Adrenal gland (tissue), 12 donors: Measurements from ENCODE around the gene PRKCA. TPM values are rescaled to one million over a fixed set of nuclear protein-coding genes. Genes with fewer than 3 reads are reported as not detected.

Source experiments
- DNase-seq, 7 donors: peaks; one replicate each; pipeline ENCODE4 v3.0.0-alpha.2; 2019 to 2020
- H3K27ac ChIP-seq, 5 donors: fragments of 200-600 bp; sonication (generic) in 4 of 5; 1 replicate in 3 of 5; 2 replicates in 2 of 5; pipeline versions ENCODE4 v1.5.1 to v1.8.0; 2016 to 2020; ENCODE audit warnings: mild to moderate bottlenecking in 1 of 5
- H3K27me3 ChIP-seq: fragments of 200-600 bp; 2 replicates; pipeline ENCODE4 v1.8.0; 2021
- H3K36me3 ChIP-seq, 2 donors: fragments of 200-600 bp; replicated peaks in 1 of 2; 1 replicate in 1 of 2; 2 replicates in 1 of 2; pipeline versions ENCODE4 v1.5.1 to v1.8.0; 2018 to 2022
- H3K4me1 ChIP-seq, 2 donors: fragments of 200-600 bp; replicated peaks in 1 of 2; 1 replicate in 1 of 2; 2 replicates in 1 of 2; pipeline versions ENCODE4 v1.5.1 to v1.8.0; 2018 to 2021
- H3K4me3 ChIP-seq, 4 donors: fragments of 200-600 bp; sonication (generic) in 3 of 4; one replicate each; pipeline ENCODE4 v1.5.1; 2016 to 2018
- H3K9me3 ChIP-seq, 3 donors: fragments of 200-600 bp; sonication (generic) in 1 of 3; replicated peaks in 1 of 3; 1 replicate in 2 of 3; 2 replicates in 1 of 3; pipeline versions ENCODE4 v1.5.1 to v1.8.0; 2016 to 2021
- POLR2A ChIP-seq, 2 donors: fragments of 450-650 bp; IDR thresholded peaks; one replicate each; pipeline ENCODE4 v1.6.1; 2017; ENCODE audit warnings: antibody characterized with exemption in 2 of 2, mild to moderate bottlenecking in 2 of 2, moderate library complexity in 1 of 2
- WGBS, 4 donors: extraction: QIAGEN DNeasy Blood & Tissue Kit in 2 of 4; methylation state at CpG; one replicate each; pipeline versions ENCODE4 v1.1.5 to v1.1.7; 2013 to 2017; 5-methylcytosine and 5-hydroxymethylcytosine counted together
- intact Hi-C, 2 donors: fragments of 100-400 bp; cut with DNase I; formaldehyde crosslinking; loops; one replicate each; pipeline versions ENCODE4 v1.14.1 to v1.15.0; 2022 to 2023
- polyA plus RNA-seq, 3 donors: library from polyadenylated mRNA; stranded (reverse); fragments of 200-250 nt in 2 of 3; fragments of 350-450 nt in 1 of 3; fragmentation: Illumina TruSeq in 1 of 3; extraction: RNeasy Lipid Tissue Mini Kit (QIAGEN cat#74804) in 1 of 3; gene quantifications; one replicate each; pipeline ENCODE4 v1.2.3, GENCODE V29; 2013 to 2014
- total RNA-seq, 9 donors: library from RNA; depleted of rRNA in 4 of 9; stranded (reverse); fragments of >200 nt in 4 of 9; fragments of 120-200 nt in 1 of 9; fragmentation: NEBNext Ultra II Directional in 1 of 9; extraction: Animal tissue kit (Norgen Biotek cat#: 25700) in 1 of 9; gene quantifications; one replicate each; pipeline versions ENCODE4 v1.1.0 to v1.2.4, GENCODE V29; 2013 to 2023
- TF ChIP-seq, protein P1 (sequence below), 6 experiments: fragments of 450-650 bp in 4 of 6; fragments of 200-600 bp in 2 of 6; sonication (generic) in 1 of 6; IDR thresholded peaks; 1 replicate in 5 of 6; 2 replicates in 1 of 6; pipeline versions ENCODE4 v1.5.1 to v1.8.0; 2016 to 2021; ENCODE audit warnings: antibody characterized with exemption in 6 of 6, mild to moderate bottlenecking in 2 of 6, moderate library complexity in 1 of 6
- donor health status: healthy with polysubstance abuse.
- donor health status: Bipolar disorder and iron deficiency.
- donor health status: DM: yes; HTN: yes; CAD: no.
- donor health status: DM: no; HTN: no; CAD: no.
- donor health status: DM: no; HTN: no; CAD: no.
- donor health status: DM: yes; HTN: yes; CAD: no.

Gene PRKCA
- total and polyA plus RNA-seq, 12 donors: 15.1 to 202 (median 84.1) TPM

DNA sequence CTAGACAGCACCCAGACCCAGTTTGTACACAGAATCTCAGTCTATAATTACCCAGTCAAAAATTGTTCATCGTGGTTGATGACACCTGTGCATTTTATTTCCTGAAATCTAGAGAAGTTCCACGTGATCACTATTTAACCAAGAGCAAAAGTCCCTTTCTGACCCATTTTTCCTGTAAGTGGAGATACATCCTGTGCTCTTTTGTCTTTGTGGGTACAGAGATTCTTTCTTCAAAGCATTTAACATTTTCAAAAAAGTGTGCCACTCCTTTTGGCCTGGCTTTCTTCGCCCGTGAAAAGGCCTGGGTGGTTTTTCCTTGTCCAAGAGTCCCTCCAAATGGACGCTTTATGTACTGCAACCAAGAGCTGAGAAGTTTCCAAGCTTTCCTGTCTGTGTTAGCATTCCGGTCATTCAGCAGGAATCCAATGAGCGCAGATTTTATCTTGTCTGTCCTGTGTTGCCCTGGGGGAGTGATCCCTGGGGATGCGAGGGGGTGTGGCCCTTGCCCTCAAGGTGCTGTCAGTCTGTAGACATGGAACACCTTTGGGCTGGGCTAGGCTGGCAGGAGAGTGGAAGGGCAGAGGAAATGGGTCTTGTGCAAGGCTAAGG lies 371.4 kb downstream of the PRKCA start:
- DNase-seq: peak; percentile 41 to 75 (median 43)
- Histone ChIP-seq H3K9me3 (no peaks in the 10 kb centered on the region), H3K4me1 (peaks cover 0 to 4% of the 10 kb centered on the region in 2 donors), H3K36me3 (no peaks in the 10 kb centered on the region), H3K27ac (peak overlapping the region in 2 of 5 donors; percentile 13 to 32), H3K27me3 (no peaks in the 10 kb centered on the region), H3K4me3 (no peak overlapping the region)
- TF ChIP-seq, protein P1, sequence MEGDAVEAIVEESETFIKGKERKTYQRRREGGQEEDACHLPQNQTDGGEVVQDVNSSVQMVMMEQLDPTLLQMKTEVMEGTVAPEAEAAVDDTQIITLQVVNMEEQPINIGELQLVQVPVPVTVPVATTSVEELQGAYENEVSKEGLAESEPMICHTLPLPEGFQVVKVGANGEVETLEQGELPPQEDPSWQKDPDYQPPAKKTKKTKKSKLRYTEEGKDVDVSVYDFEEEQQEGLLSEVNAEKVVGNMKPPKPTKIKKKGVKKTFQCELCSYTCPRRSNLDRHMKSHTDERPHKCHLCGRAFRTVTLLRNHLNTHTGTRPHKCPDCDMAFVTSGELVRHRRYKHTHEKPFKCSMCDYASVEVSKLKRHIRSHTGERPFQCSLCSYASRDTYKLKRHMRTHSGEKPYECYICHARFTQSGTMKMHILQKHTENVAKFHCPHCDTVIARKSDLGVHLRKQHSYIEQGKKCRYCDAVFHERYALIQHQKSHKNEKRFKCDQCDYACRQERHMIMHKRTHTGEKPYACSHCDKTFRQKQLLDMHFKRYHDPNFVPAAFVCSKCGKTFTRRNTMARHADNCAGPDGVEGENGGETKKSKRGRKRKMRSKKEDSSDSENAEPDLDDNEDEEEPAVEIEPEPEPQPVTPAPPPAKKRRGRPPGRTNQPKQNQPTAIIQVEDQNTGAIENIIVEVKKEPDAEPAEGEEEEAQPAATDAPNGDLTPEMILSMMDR (IDR thresholded peaks at IDR 0.05): peak; percentile 54 to 75 (median 66)
- no peak for TF ChIP-seq POLR2A (IDR thresholded peaks at IDR 0.05)
- 30 to 42% (median 39%) methylated on average over 5 to 8 of the region's 8 CpGs for WGBS, 4 donors
- intact Hi-C loops: loop anchor here in 1 of 2 donors (10.0 kb wide), 1 partner anchor 419 kb away; no protein-coding TSS in a partner anchor

DNA sequence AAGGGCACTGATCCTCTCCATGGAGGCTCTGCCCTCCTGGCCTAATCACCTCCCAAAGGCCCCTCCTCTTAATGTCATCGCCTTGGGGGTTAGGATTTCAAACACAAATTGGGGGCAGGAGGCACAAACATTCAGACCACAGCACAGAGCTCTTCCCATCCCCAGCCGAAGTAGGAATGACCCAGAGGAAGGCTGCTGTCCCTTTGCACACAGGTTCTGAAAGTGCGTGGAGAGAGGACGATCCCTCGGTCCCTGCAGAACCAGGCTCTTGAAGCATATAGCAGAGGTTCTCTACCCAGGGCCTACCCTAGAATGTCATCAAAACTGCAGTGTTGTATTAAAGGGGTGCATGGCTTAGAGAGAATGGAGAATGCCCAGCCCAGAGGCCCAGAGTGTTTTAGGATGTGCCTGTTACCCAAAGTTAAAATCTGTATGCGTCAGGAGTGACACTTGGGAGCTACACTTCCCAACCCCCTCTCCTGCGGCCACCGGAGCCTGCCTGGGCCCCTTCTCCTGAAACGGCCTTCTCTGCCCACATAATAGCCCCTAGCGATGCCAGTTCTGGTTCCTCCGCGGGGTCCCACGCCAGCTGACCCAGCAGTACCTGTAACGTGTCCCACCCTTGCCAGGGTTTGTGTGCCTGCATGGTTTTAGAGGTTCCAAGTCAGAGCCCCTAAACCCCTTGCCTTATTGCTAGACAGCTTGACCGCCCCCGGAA lies 373.0 kb downstream of the PRKCA start:
- Histone ChIP-seq H3K27me3 (no peaks in the 10 kb centered on the region), H3K9me3 (no peaks in the 10 kb centered on the region), H3K4me3 (no peak overlapping the region), H3K27ac (no peak overlapping the region), H3K4me1 (peaks cover 0 to 4% of the 10 kb centered on the region in 2 donors), H3K36me3 (no peaks in the 10 kb centered on the region)
- no peak for DNase-seq
- intact Hi-C loops: loop anchor here in 1 of 2 donors (10.0 kb wide), 1 partner anchor 421 kb away; no protein-coding TSS in a partner anchor
- WGBS, 4 donors: 91 to 96% (median 93%) methylated on average over 13 to 16 of the region's 16 CpGs
- TF ChIP-seq, protein P1 (IDR thresholded peaks at IDR 0.05): no peak
- TF ChIP-seq POLR2A (IDR thresholded peaks at IDR 0.05): no peak

DNA sequence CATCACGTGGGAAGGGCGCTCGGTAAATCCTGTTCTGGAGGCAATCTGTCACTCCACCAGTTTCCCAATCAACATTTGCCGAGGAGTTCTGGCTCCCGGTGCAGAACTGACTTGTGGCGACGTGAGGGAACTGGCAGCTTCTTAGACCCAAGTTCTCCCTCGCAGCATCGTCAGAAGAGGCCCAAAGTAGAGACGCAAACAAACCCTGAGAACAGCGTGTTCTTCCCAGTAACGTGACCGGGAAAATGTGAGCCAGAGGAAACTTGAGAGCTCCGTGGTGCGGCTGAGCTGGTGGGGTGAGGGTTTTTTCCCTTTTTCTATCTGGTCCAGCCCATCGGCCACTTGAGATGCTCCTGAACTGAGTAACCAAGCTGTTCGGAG lies 373.6 kb downstream of the PRKCA start:
- no peak for TF ChIP-seq POLR2A (IDR thresholded peaks at IDR 0.05)
- TF ChIP-seq, protein P1 (IDR thresholded peaks at IDR 0.05): no peak
- H3K27ac ChIP-seq: no peak overlapping the region
- WGBS, 4 donors: 91 to 94% (median 92%) methylated on average over 14 to 17 of the region's 17 CpGs
- H3K36me3 ChIP-seq: no peaks in the 10 kb centered on the region
- DNase-seq: no peak
- H3K4me3 ChIP-seq: no peak overlapping the region
- H3K9me3 ChIP-seq: no peaks in the 10 kb centered on the region
- intact Hi-C loops: loop anchor here in 1 of 2 donors (10.0 kb wide), 1 partner anchor 421 kb away; no protein-coding TSS in a partner anchor
- H3K27me3 ChIP-seq: no peaks in the 10 kb centered on the region
- H3K4me1 ChIP-seq: peaks cover 0 to 4% of the 10 kb centered on the region in 2 donors

DNA sequence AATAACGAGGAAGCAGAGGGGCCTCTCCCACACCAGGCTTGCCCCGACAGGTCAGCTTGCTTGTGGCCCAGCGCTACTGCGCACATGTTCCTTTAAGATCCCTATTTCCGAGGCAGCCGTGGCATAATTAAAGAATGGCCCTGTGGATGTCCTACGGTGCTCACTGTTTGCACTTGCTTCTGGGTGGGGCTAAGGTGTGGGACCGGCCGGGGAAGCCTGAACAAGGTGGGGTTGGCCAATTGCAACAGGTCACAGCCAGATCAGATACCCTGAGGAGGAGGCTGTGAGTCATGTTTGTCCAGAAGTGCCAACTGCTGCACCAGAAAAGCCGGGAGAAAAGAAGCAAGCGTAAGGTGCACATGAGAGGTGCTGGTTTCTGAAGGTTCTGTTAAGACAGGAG lies 374.0 kb downstream of the PRKCA start:
- TF ChIP-seq, protein P1 (IDR thresholded peaks at IDR 0.05): no peak
- TF ChIP-seq POLR2A (IDR thresholded peaks at IDR 0.05): no peak
- 73 to 78% (median 75%) methylated on average over 11 of the region's 11 CpGs for WGBS, 4 donors

More for the DNA sequence above, 374.0 kb downstream of the PRKCA start:
- Histone ChIP-seq H3K27me3 (no peaks in the 10 kb centered on the region), H3K27ac (no peak overlapping the region), H3K4me1 (peaks cover 0 to 4% of the 10 kb centered on the region in 2 donors), H3K9me3 (no peaks in the 10 kb centered on the region), H3K4me3 (no peak overlapping the region), H3K36me3 (no peaks in the 10 kb centered on the region)
- intact Hi-C loops: loop anchor here in 1 of 2 donors (10.0 kb wide), 1 partner anchor 422 kb away; no protein-coding TSS in a partner anchor
- DNase-seq: peak in 4 of 7 donors; percentile 33 to 52 (median 34)
